HUES6 (cell line): ENCODE results near the gene OTULINL.

Experiments used
- H3K27ac ChIP-seq: 2 replicates; pipeline ENCODE4 v1.7.0; 2013; ENCODE audit warnings: low read depth, mild to moderate bottlenecking, low read length, inconsistent platforms
- H3K27me3 ChIP-seq: 2 replicates; pipeline ENCODE4 v1.6.1; 2013; ENCODE audit warnings: low read length; ENCODE audit not compliant: control insufficient read depth, insufficient read depth
- H3K36me3 ChIP-seq: 2 replicates; pipeline ENCODE4 v1.6.1; 2013; ENCODE audit warnings: low read length; ENCODE audit not compliant: control insufficient read depth, insufficient read depth
- H3K4me1 ChIP-seq: 2 replicates; pipeline ENCODE4 v1.6.1; 2013; ENCODE audit warnings: low read length; ENCODE audit not compliant: control insufficient read depth, insufficient read depth
- H3K4me3 ChIP-seq: 2 replicates; pipeline ENCODE4 v1.5.1; 2013; ENCODE audit warnings: low read depth, low read length
- H3K9ac ChIP-seq: one replicate; pipeline ENCODE4 v1.6.1; 2013; ENCODE audit warnings: mild to moderate bottlenecking, low read length
- H3K9me3 ChIP-seq: 2 replicates; pipeline ENCODE4 v1.6.1; 2013; ENCODE audit warnings: low read depth, low read length; ENCODE audit not compliant: control insufficient read depth, insufficient read depth

Gene OTULINL

GRCh38 chr5:14557791-14558415 is 23.7 kb upstream of the OTULINL start:
- Histone ChIP-seq H3K9ac (no peak overlapping the region), H3K27ac (no peak overlapping the region), H3K27me3 (no peaks in the 10 kb centered on the region), H3K4me3 (no peak overlapping the region), H3K9me3 (no peaks in the 10 kb centered on the region), H3K4me1 (no peaks in the 10 kb centered on the region), H3K36me3 (no peaks in the 10 kb centered on the region)

DNA sequence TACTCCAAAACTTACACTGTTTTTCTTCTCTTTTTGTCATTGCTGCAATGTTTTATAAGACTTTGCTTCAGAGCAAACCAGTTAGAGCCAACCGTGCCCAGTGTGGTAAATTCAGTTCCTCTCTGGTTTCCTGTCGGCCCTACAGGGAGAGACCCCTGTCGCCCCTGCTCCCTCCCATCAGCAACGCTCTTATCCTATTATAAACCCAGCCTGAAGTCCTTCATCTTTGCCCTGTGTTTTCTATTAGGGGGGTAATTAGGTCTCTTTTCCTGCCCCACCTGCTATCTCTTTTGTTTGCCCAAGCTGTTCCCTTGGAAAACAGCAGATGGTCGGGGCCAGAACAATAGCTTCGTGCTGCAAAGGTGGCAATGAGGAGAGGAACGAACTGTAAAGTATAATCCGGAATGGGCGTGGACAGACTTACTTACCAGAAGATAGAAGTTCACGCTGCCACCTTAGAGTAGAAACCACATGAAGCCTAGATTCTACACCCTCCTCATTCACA is 21.4 kb upstream of the OTULINL start:
- H3K9me3 ChIP-seq, result no peaks in the 10 kb centered on the region
- no peaks in the 10 kb centered on the region for H3K27me3 ChIP-seq
- no peak overlapping the region for H3K9ac ChIP-seq
- no peak overlapping the region for H3K27ac ChIP-seq
- no peaks in the 10 kb centered on the region for H3K4me1 ChIP-seq
- H3K4me3 ChIP-seq, result no peak overlapping the region
- no peaks in the 10 kb centered on the region for H3K36me3 ChIP-seq

DNA sequence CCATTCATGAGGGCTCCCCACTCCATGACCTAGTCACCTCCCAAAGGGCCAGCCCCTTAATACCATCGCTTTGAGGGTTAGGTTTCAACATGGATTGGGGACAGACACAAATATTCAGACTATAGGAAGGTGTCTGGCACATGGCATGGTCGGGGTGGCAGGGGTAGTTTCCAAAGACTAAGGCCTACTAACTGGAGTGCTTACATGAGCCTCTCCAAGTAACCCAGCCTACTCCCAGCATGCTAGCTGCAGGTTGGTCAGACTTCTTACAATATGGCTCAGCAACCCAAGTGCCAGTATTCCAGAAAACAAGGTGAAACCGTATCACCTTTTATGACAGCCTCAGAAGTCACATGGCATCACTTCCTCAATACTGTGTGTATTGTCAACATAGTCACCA is 19.9 kb upstream of the OTULINL start:
- no peak overlapping the region for H3K9ac ChIP-seq
- H3K27me3 ChIP-seq, result no peaks in the 10 kb centered on the region
- no peaks in the 10 kb centered on the region for H3K4me1 ChIP-seq
- H3K36me3 ChIP-seq, result no peaks in the 10 kb centered on the region
- no peak overlapping the region for H3K4me3 ChIP-seq
- no peak overlapping the region for H3K27ac ChIP-seq
- H3K9me3 ChIP-seq, result 0 out of 2 replicates have a peak, but pooled peaks cover 4% of the 10 kb centered on the region

GRCh38 chr5:14568333-14568732 is 13.3 kb upstream of the OTULINL start:
- no peaks in the 10 kb centered on the region for H3K4me1 ChIP-seq
- no peak overlapping the region for H3K9ac ChIP-seq
- no peak overlapping the region for H3K27ac ChIP-seq
- H3K27me3 ChIP-seq, result no peaks in the 10 kb centered on the region
- no peak overlapping the region for H3K4me3 ChIP-seq
- H3K9me3 ChIP-seq, result peaks cover 6% of the 10 kb centered on the region; the same call in 1 of the 2 replicates
- no peaks in the 10 kb centered on the region for H3K36me3 ChIP-seq

DNA sequence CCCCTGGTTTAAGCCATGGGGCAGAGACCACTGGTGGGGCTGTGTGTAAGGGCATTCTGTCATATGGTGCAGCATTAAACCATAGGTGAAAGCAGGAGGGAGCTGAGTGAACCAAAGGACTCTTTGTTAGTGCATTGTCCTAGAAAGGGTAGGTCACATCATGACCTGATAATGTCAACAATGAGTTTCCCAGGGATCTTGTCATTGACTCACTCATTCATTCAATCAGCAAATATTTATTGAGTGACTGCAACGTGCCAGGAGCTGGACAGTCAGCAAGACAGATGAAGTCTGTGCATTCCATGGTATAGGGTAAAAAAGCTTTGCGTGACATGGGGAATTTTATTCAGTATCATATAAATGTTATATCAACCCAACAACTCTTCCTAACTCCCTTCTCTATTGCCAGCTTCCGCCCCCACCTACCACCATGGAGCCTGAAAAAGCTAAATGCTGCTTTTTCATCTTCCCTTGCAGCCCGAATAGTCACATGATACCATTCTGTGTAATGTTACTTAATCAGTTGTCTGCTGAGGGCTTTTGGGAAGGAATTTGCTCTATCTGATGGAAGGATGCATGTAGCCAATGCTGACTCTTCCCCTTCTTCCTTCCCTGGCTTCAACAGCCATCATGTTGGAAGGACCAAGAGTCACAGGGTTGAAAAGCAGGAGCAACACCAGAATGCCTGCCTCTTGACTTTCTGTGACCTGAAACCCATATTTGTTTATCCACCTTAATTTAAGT is 11.5 kb upstream of the OTULINL start:
- no peaks in the 10 kb centered on the region for H3K27me3 ChIP-seq
- H3K27ac ChIP-seq, result no peak overlapping the region
- no peaks in the 10 kb centered on the region for H3K4me1 ChIP-seq
- peaks cover 6% of the 10 kb centered on the region; the same call in 1 of the 2 replicates for H3K9me3 ChIP-seq
- no peak overlapping the region for H3K9ac ChIP-seq
- H3K4me3 ChIP-seq, result no peak overlapping the region
- H3K36me3 ChIP-seq, result no peaks in the 10 kb centered on the region

DNA sequence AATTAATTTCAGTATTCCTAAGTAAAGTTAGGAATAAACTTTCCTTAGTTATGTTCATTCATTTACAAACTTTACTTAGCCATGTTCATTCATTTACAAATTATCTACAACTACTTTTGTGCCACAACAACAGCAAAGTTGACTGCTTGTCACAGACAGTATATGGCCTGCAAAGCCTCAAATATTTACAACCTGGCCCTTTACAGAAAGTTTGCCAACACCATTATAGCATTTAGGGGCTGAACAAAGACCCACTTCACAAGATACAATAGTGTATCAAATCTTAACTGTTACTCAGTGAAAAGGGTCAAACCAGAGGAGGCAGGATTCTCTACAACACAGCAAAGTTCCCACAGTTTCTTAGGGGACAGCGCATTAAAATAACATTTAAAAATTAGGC is 9.7 kb upstream of the OTULINL start:
- H3K27ac ChIP-seq, result no peak overlapping the region
- H3K4me1 ChIP-seq, result no peaks in the 10 kb centered on the region
- no peaks in the 10 kb centered on the region for H3K27me3 ChIP-seq
- no peaks in the 10 kb centered on the region; the same call in 1 of the 2 replicates for H3K9me3 ChIP-seq
- no peak overlapping the region for H3K9ac ChIP-seq
- H3K4me3 ChIP-seq, result no peak overlapping the region
- no peaks in the 10 kb centered on the region for H3K36me3 ChIP-seq

DNA sequence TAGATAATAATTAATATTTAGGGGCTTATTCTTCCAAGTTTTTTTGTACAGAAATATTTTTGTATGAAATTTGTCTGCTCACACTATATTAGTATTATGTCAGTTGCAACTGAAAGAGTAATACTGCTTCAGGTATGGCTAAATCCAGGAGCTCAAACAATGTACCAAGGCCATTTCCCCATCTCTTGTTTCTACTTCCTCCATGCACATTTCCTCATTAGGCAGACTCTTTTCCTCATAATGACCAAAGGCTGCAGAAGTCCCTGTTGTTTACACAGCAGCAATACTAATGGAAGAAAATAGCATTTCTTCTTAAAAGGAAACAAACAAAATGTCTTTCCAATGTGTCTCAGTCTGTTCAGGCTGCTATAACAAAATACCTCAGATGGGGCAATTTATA is 9.2 kb upstream of the OTULINL start:
- Histone ChIP-seq H3K9me3 (no peaks in the 10 kb centered on the region; the same call in 1 of the 2 replicates), H3K27me3 (no peaks in the 10 kb centered on the region), H3K4me1 (no peaks in the 10 kb centered on the region), H3K27ac (no peak overlapping the region), H3K4me3 (no peak overlapping the region), H3K36me3 (no peaks in the 10 kb centered on the region), H3K9ac (no peak overlapping the region)

GRCh38 chr5:14572836-14573235 is 8.8 kb upstream of the OTULINL start:
- H3K9me3 ChIP-seq, result peaks cover 3% of the 10 kb centered on the region; the same call in 1 of the 2 replicates
- H3K4me1 ChIP-seq, result no peaks in the 10 kb centered on the region
- H3K36me3 ChIP-seq, result no peaks in the 10 kb centered on the region
- no peak overlapping the region for H3K27ac ChIP-seq
- no peak overlapping the region for H3K4me3 ChIP-seq
- no peak overlapping the region for H3K9ac ChIP-seq
- peaks cover 2% of the 10 kb centered on the region; the same call in 1 of the 2 replicates for H3K27me3 ChIP-seq

DNA sequence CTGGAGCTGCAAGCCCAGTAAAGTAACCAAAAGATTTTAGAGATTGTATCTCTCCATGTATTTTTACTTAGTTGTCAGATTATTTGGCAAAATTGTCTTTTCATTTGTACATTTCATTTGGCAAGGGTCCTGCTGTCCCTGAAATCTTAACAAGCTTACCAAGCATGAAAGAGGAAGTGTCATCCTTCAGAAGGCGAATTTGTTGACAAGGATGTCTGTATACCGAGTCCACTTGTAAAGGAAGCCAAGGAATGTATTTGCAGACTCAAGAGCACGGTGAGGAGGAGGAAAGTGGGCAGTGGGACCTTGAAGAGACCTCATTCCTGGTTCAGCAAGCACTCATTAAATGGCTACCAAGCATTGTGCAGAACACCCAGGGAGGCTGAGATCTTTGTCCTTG is 7.5 kb upstream of the OTULINL start:
- Histone ChIP-seq H3K27me3 (peaks cover 13% of the 10 kb centered on the region), H3K27ac (no peak overlapping the region), H3K36me3 (no peaks in the 10 kb centered on the region), H3K4me3 (no peak overlapping the region), H3K9me3 (peaks cover 6% of the 10 kb centered on the region; the same call in 1 of the 2 replicates), H3K4me1 (no peaks in the 10 kb centered on the region), H3K9ac (no peak overlapping the region)

DNA sequence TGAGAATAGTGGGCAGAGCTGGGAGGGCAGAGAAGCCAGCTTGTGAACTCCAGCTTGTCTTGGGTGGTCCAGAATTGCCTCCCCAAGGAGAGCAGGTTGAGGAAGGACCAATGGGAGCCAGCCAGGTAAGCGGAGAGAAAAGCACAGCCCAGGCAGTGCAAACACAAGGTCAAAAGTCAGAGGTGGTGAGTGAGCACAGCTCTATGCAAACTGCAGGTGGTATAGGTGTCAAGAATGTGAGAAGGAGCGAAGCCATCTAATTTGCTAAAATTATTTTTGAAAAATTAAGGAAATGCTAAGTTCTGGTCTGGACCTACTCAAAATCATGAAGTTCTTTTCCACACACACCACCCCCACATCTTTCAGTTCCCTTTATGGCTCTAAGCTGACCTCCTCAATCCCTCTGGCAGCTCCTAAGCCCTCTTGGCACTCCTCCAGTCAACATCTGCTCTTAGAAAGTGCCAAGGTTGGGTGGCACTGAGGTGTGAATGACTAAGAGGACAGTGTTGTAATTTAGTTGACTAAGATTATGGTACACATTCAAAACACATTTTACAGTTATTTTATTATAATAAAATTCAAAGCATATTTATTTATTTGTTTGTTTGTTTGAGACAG is 6.6 kb upstream of the OTULINL start:
- Histone ChIP-seq H3K4me1 (no peaks in the 10 kb centered on the region), H3K36me3 (no peaks in the 10 kb centered on the region), H3K4me3 (no peak overlapping the region), H3K9me3 (peaks cover 6% of the 10 kb centered on the region; the same call in 1 of the 2 replicates), H3K27ac (no peak overlapping the region), H3K27me3 (peaks cover 22% of the 10 kb centered on the region), H3K9ac (no peak overlapping the region)

DNA sequence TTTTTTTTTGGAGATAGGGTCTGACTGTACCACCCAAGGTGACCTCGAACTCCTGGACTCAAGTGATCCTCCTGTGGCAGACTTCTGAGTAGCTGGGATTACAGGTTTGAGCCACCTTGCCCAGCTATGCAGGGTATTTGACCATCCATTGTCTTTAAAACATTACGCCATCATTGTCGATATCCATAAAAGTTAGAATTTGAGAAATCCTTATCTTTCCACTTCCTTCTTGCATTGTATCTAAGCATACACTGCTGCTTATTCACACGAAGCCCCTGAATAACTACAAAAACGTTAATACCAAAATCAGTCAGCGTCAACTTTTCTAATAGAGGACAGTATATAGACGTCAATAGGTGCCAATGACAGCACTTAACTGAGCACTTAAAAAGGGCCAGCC is 5.4 kb upstream of the OTULINL start:
- no peak overlapping the region for H3K4me3 ChIP-seq
- H3K4me1 ChIP-seq, result no peaks in the 10 kb centered on the region
- H3K9me3 ChIP-seq, result peaks cover 6% of the 10 kb centered on the region; the same call in 1 of the 2 replicates
- no peak overlapping the region for H3K9ac ChIP-seq
- H3K27ac ChIP-seq, result no peak overlapping the region
- H3K36me3 ChIP-seq, result no peaks in the 10 kb centered on the region
- peaks cover 34% of the 10 kb centered on the region for H3K27me3 ChIP-seq
